ENCODE measurements around the gene ETV6.

Gene ETV6

DNA sequence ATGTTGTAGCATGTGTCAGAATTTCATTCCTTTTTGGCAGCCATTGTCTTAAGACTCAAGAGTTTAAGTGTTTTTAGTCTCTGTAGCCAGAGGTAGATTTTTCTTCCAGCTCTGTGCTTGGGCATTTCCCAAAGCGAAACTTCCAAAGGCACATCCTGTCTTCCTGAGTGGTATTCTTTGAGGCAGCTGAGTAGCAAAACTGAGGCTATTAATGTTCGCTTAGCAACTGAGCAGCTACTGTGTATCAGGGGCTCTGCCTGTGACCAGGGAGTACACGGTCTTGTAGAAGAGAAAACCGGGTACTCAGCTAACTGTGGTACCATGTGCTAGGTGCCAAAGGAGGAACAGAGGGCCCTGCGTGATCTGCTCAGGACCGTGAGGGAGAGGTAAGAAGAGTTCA, 52.0 kb downstream of the ETV6 start:
- DNase-seq (ENCODE audit: extremely low read depth, low read depth), result no peak
- TF ChIP-seq, protein P1, sequence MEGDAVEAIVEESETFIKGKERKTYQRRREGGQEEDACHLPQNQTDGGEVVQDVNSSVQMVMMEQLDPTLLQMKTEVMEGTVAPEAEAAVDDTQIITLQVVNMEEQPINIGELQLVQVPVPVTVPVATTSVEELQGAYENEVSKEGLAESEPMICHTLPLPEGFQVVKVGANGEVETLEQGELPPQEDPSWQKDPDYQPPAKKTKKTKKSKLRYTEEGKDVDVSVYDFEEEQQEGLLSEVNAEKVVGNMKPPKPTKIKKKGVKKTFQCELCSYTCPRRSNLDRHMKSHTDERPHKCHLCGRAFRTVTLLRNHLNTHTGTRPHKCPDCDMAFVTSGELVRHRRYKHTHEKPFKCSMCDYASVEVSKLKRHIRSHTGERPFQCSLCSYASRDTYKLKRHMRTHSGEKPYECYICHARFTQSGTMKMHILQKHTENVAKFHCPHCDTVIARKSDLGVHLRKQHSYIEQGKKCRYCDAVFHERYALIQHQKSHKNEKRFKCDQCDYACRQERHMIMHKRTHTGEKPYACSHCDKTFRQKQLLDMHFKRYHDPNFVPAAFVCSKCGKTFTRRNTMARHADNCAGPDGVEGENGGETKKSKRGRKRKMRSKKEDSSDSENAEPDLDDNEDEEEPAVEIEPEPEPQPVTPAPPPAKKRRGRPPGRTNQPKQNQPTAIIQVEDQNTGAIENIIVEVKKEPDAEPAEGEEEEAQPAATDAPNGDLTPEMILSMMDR (IDR thresholded peaks at IDR 0.05; ENCODE audit: low read depth, low read length), result no peak

DNA sequence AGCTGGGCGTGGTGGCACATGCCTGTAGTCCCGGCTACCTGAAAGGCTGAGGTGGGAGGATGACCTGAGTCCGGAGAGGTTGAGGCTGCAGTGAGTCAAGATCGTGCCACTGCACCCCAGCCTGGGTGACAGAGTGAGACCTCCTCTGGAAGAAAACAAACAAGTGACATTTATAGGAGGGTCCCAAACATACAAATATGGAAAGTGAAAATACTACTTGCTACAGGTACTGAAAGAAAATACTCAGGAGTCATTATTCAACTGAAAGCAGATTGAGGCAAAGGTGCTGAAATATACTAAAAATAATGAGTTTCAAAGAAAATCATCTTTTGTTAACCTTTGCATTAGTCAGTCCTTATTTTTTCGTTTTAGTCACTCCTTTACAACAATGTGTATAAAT, 53.5 kb downstream of the ETV6 start:
- TF ChIP-seq, protein P1 (IDR thresholded peaks at IDR 0.05; ENCODE audit: low read depth, low read length), result no peak
- no peak for DNase-seq (ENCODE audit: extremely low read depth, low read depth)

DNA sequence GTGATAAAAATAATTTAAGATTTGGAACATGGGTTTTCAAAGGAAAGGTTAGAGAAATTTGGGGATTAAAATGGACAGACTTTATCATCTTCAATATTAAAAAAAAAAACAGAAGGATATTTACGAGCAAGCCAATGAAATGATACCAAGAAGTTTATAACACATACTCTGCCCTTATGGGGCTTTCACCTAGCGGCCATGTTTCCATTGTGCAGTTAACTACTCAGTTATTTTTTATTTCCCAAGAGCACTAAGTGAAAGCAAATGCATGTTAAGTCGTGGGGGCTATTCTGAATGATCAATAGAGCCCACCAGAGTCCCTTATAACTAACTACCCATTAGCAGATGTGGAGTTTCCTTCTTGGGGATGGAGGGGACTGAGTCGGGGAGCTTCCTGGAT, 53.9 kb downstream of the ETV6 start:
- TF ChIP-seq, protein P1 (IDR thresholded peaks at IDR 0.05; ENCODE audit: low read depth, low read length), result no peak
- DNase-seq (ENCODE audit: extremely low read depth, low read depth), result no peak

DNA sequence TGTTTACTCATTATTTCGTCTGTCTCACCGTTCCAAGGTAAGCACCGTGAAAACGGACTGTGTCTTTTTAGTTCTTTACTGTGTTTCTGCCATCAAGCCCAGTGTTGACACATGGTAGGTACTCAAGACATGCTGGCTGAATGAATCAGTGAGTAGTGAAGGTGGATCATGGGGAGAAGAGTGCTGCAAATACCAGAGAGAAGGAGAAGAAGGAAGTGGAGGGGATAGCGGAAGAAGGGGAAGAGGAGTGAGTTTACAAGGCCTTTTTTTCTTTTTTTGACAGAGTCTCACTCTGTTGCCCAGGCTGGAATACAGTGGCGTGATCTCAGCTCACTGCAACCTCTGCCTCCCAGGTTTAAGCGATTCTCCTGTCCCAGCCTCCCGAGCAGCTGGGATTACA, 54.6 kb downstream of the ETV6 start:
- TF ChIP-seq, protein P1 (IDR thresholded peaks at IDR 0.05; ENCODE audit: low read depth, low read length), result no peak

DNA sequence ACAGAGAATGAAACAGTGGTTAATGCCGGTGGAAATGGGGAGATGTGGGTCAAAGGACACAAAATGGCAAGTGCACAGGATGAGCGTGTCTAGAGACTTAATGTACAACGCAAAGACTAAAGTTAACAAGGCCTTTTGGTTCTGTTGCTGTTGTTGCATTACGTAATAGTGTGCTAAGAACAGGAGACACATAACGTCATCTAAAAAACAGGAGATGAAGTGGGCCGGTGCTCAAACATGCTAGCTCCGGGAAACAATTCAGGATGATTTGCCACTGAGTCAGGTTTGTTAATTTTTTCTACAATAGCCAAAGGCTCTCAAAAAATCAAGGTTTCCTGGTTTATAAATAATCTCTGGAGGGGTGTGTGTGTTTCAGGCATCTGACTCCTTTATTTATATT, 55.5 kb downstream of the ETV6 start:
- peak; percentile 69 for DNase-seq (ENCODE audit: extremely low read depth, low read depth)
- TF ChIP-seq, protein P1 (IDR thresholded peaks at IDR 0.05; ENCODE audit: low read depth, low read length), result no peak

More for the DNA sequence above, 54.6 kb downstream of the ETV6 start:
- DNase-seq (ENCODE audit: extremely low read depth, low read depth), result no peak

DNA sequence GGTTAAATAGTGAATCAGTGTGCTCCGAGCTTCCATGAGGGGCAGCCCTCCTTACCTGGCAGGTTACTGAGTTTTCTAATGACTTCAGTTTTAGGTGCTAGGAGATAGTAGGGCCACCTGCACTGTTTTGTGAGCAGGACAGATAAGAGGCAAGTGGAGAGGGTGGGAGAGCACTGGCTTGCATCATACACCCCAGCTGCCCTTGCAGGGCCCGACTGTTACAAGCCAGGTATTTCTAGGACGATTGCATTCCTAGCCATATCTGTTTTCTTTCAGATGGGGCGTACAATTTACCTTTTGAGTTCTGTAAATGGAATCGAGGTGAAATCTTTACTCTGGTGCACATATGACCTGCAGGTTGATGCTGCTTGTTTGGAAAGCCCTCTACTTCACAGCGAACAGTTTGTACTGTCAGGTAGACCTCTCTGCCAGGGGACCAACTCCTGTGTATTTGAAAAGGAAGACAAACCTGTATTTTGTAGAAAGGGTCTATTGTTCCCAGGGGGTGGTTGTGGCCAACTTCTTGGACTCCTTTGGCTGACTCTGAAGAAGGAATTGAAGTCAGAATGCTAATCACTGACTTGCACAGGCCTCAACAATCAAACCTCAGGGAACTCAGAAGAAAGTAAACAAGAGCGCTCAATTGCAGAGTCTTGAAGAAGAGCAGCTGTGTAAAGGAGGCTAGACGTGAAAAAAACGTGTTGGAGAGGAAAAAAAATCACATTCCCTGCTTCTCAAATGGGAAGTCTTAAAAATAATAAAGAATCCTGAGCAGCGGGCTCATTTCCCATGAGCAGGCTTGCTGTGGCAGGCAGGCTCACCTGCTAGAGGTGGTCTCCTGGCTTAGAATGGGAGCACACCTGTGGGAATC, 57.3 kb downstream of the ETV6 start:
- DNase-seq (ENCODE audit: extremely low read depth, low read depth), result no peak
- TF ChIP-seq, protein P1 (IDR thresholded peaks at IDR 0.05; ENCODE audit: low read depth, low read length), result no peak

DNA sequence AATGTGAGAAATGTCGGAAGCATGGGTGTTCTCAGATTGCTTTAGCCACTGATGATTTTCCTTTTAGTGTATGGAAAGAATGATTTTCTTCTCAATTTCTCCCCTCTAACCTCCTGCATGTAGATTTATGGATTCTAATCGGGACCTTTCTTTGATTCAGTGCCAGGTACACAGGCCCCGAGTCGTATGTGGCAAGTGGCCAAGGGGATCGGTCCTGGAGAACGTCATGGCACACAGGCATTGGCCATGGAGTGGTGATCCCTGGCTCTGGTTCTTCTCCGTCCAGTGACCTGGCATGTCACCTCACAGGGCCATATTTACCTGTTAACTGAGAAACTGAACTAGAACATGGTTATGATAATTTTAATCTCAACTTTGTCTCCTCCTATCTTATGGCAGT, 58.1 kb downstream of the ETV6 start:
- TF ChIP-seq, protein P1 (IDR thresholded peaks at IDR 0.05; ENCODE audit: low read depth, low read length), result no peak
- no peak for DNase-seq (ENCODE audit: extremely low read depth, low read depth)

Measured in AG09319 (cell line).